Hepatocyte (in vitro differentiated cells): ENCODE data around the gene ANKRD11. TPM values are rescaled to one million over a fixed set of nuclear protein-coding genes. Genes with fewer than 3 reads are reported as not detected.

ENCODE experiments used
- DNase-seq: peaks from one replicate; pipeline ENCODE4 v3.0.0-alpha.2; 2016; ENCODE audit warnings: low spot score
- H2AFZ ChIP-seq: fragments of 200-600 bp; sonication (generic); 2 replicates; pipeline ENCODE4 v1.6.0; 2016; ENCODE audit warnings: antibody characterized with exemption, mild to moderate bottlenecking
- H3K27ac ChIP-seq: fragments of 200-600 bp; sonication (generic); 2 replicates; pipeline ENCODE4 v1.5.1; 2016; ENCODE audit warnings: mild to moderate bottlenecking
- H3K27me3 ChIP-seq: fragments of 200-600 bp; sonication (generic); 2 replicates; pipeline ENCODE4 v1.6.1; 2016
- H3K36me3 ChIP-seq: fragments of 200-600 bp; sonication (generic); replicated peaks from 2 replicates; pipeline ENCODE4 v1.5.1; 2016; ENCODE audit warnings: low read depth; ENCODE audit not compliant: insufficient read depth
- H3K4me1 ChIP-seq: fragments of 200-600 bp; sonication (generic); 2 replicates; pipeline ENCODE4 v1.5.1; 2016; ENCODE audit warnings: mild to moderate bottlenecking, moderate library complexity; ENCODE audit not compliant: insufficient read depth
- H3K4me2 ChIP-seq: fragments of 200-600 bp; sonication (generic); 2 replicates; pipeline ENCODE4 v1.6.0; 2016
- H3K4me3 ChIP-seq: fragments of 200-600 bp; sonication (generic); 2 replicates; pipeline ENCODE4 v1.5.1; 2016; ENCODE audit warnings: mild to moderate bottlenecking
- H3K79me2 ChIP-seq: fragments of 200-600 bp; sonication (generic); 2 replicates; pipeline ENCODE4 v1.6.0; 2017; ENCODE audit warnings: mild to moderate bottlenecking
- H3K9me2 ChIP-seq: fragments of 200-600 bp; sonication (generic); replicated peaks from 2 replicates; pipeline ENCODE4 v1.6.0; 2017; ENCODE audit warnings: mild to moderate bottlenecking; ENCODE audit not compliant: insufficient read depth
- H3K9me3 ChIP-seq: fragments of 200-600 bp; sonication (generic); 2 replicates; pipeline ENCODE4 v1.5.1; 2016; ENCODE audit warnings: low read depth, mild to moderate bottlenecking
- H4K20me1 ChIP-seq: fragments of 200-600 bp; sonication (generic); 2 replicates; pipeline ENCODE4 v1.6.0; 2016; ENCODE audit warnings: mild to moderate bottlenecking; ENCODE audit not compliant: insufficient read depth, poor library complexity, severe bottlenecking
- EZH2 ChIP-seq: fragments of 200-600 bp; sonication (generic); IDR thresholded peaks from 2 replicates; pipeline ENCODE4 v1.6.1; 2016; ENCODE audit warnings: antibody characterized with exemption, mild to moderate bottlenecking, borderline replicate concordance
- EZH2phosphoT487 ChIP-seq: fragments of 200-600 bp; sonication (generic); IDR thresholded peaks from one replicate; pipeline ENCODE4 v1.6.1; 2018; ENCODE audit warnings: antibody characterized with exemption, mild to moderate bottlenecking, low read depth, moderate library complexity; ENCODE audit not compliant: unreplicated experiment, severe bottlenecking
- WGBS: methylation state at CpG from one replicate; pipeline ENCODE4 v1.1.6; 2016; ENCODE audit warnings: low lambda C conversion rate; ENCODE audit errors: missing lambda C conversion rate; 5-methylcytosine and 5-hydroxymethylcytosine counted together
- polyA plus RNA-seq: library from polyadenylated mRNA; unstranded; fragments of >200 nt; fragmentation: Nextera tagmentation; extraction: Ambion mirVana; gene quantifications from 2 replicates; pipeline ENCODE4 v1.2.1, GENCODE V29; 2016
- total RNA-seq: library from RNA; depleted of rRNA; stranded (reverse); fragments of >200 nt; gene quantifications from 2 replicates; pipeline ENCODE4 v1.2.3, GENCODE V29; 2014
- TF ChIP-seq, protein P1 (sequence below): fragments of 200-600 bp; sonication (generic); IDR thresholded peaks from 2 replicates; pipeline ENCODE4 v1.5.1; 2016; ENCODE audit warnings: antibody characterized with exemption, mild to moderate bottlenecking; ENCODE audit not compliant: poor library complexity

The ANKRD11 gene
- total and polyA plus RNA-seq, 2 experiments from 2014 or later: 48.7 to 130 TPM

DNA sequence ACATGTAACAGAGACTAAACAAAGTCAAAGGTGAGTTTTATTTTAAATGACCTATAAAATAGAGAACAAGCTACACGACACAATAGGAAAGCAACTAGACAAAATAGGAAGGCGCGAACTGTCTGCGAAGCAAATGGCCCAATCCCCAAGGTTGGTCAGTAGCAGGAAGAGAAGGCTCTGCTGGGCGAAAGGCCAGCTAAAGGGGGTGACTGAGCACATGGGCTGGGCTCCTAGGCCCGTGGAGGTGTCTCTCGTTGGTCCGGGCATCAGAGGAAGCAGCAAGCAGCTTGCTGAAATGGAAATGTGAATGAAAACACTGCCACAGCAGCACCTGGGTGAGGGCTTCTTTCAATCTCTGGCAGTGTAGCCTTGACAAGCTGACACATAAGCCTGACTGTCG is 143.5 kb downstream of the ANKRD11 start:
- Histone ChIP-seq H3K4me2 (no peak overlapping the region), H3K27ac (peak overlapping the region; percentile 89), H3K27me3 (no peaks in the 10 kb centered on the region), H3K9me3 (no peaks in the 10 kb centered on the region), H3K9me2 (no peaks in the 10 kb centered on the region), H2AFZ (no peak overlapping the region), H3K79me2 (peaks cover 100% of the 10 kb centered on the region), H3K4me1 (peaks cover 40% of the 10 kb centered on the region), H3K36me3 (no peaks in the 10 kb centered on the region), H4K20me1 (peaks cover 99% of the 10 kb centered on the region), H3K4me3 (no peak overlapping the region)
- 85% methylated on average over 9 of the region's 9 CpGs for WGBS
- DNase-seq: no peak
- TF ChIP-seq EZH2: no peak
- TF ChIP-seq, protein P1, sequence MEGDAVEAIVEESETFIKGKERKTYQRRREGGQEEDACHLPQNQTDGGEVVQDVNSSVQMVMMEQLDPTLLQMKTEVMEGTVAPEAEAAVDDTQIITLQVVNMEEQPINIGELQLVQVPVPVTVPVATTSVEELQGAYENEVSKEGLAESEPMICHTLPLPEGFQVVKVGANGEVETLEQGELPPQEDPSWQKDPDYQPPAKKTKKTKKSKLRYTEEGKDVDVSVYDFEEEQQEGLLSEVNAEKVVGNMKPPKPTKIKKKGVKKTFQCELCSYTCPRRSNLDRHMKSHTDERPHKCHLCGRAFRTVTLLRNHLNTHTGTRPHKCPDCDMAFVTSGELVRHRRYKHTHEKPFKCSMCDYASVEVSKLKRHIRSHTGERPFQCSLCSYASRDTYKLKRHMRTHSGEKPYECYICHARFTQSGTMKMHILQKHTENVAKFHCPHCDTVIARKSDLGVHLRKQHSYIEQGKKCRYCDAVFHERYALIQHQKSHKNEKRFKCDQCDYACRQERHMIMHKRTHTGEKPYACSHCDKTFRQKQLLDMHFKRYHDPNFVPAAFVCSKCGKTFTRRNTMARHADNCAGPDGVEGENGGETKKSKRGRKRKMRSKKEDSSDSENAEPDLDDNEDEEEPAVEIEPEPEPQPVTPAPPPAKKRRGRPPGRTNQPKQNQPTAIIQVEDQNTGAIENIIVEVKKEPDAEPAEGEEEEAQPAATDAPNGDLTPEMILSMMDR: no peak
- no peak for TF ChIP-seq EZH2phosphoT487

DNA sequence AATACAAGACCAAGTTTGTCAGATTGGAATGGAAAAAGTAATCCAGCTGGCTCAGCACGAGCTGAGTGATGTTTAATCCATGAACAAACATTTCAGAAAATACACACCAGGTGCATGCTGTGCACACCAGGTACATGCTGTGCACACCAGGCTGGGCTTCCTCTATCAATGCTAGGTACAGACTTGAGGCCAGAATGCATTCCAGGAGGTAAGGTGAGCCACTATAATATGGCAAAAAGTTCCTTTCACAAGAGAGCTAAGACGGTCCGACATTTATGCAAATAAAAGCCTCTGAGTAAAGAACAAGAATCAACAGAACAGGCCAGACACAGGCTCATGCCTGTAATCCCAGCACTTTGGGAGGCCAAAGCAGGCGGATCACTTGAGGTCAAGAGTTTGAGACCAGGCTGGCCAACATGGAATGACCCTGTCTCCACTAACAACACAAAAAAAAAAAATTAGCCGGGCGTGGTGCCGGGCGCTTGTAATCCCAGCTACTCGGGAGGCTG is 144.7 kb downstream of the ANKRD11 start:
- Histone ChIP-seq H3K27me3 (no peaks in the 10 kb centered on the region), H2AFZ (no peak overlapping the region), H3K4me3 (no peak overlapping the region), H4K20me1 (peaks cover 99% of the 10 kb centered on the region), H3K9me2 (no peaks in the 10 kb centered on the region), H3K79me2 (peaks cover 100% of the 10 kb centered on the region), H3K4me1 (peaks cover 32% of the 10 kb centered on the region), H3K27ac (peak overlapping the region; percentile 89), H3K36me3 (no peaks in the 10 kb centered on the region), H3K4me2 (peak overlapping the region; percentile 66), H3K9me3 (no peaks in the 10 kb centered on the region)
- peak; percentile 50 for DNase-seq
- WGBS: 43% methylated on average over 9 of the region's 9 CpGs
- TF ChIP-seq EZH2: no peak
- no peak for TF ChIP-seq EZH2phosphoT487
- TF ChIP-seq, protein P1: no peak

DNA sequence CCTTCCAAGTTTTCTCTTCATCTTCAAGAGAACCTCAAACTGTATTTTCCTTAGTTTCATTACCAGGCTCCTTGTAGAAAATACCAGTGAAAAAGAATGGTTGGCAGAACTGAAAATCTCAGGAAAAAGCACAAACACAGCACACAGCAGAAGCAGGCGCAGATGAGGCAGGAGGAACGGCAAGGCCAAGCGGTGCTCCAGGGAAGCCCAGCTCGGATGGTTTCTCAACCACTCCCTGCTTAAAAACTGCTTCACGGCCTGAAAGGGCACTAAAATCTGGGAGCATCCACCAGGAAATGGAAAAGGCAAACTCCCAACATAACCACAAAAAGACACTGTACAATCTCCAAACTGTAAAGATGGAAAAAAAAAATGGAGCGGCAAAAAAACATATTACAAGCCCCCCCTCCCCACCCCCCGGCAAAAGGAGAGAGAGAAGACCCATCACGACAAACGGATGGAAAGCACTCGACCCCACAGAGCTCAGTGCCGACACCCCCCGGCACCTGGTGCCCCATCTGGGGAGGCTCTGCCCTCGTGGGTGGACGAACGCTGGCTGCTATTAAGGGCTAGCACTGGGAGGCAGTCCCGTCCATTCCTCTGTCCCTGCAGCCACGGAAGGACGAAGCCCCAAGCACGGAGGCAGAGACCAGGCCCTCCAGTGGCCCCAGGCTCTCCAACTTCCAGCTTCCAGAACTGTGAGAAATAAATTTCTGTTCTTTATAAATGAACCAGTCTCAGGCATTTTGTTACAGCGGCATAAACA is 145.3 kb downstream of the ANKRD11 start:
- Histone ChIP-seq H3K27ac (peak overlapping the region; percentile 89), H3K4me1 (peaks cover 32% of the 10 kb centered on the region), H3K4me2 (peak overlapping the region; percentile 66), H3K9me3 (no peaks in the 10 kb centered on the region), H3K9me2 (no peaks in the 10 kb centered on the region), H2AFZ (no peak overlapping the region), H4K20me1 (peaks cover 99% of the 10 kb centered on the region), H3K27me3 (no peaks in the 10 kb centered on the region), H3K79me2 (peaks cover 100% of the 10 kb centered on the region), H3K4me3 (no peak overlapping the region), H3K36me3 (no peaks in the 10 kb centered on the region)
- WGBS: 52% methylated on average over 20 of the region's 20 CpGs
- no peak for TF ChIP-seq EZH2phosphoT487
- TF ChIP-seq, protein P1: peak; percentile 13
- no peak for DNase-seq
